Uterus (tissue), 4 donors: Measurements from ENCODE around the gene CTBP1. TPM values are rescaled to one million over a fixed set of nuclear protein-coding genes. Genes with fewer than 3 reads are reported as not detected.
A peak's percentile ranks its signal among the peaks of the same experiment; 100 is the strongest.

Source experiments
- DNase-seq, 2 donors: peaks; one replicate each; pipeline ENCODE4 v3.0.0-alpha.2; 2019 to 2020
- H3K27ac ChIP-seq, 2 donors: fragments of 200-600 bp; sonication (generic); 1 replicate in 1 of 2; 2 replicates in 1 of 2; pipeline ENCODE4 v1.5.1; 2016 to 2018
- H3K27me3 ChIP-seq, 2 donors: fragments of 200-600 bp; sonication (generic); one replicate each; pipeline ENCODE4 v1.5.1; 2018 to 2019; ENCODE audit warnings: control low read depth in 1 of 2
- H3K36me3 ChIP-seq, 2 donors: fragments of 200-600 bp; sonication (generic); one replicate each; pipeline ENCODE4 v1.5.1; 2019; ENCODE audit warnings: control low read depth in 1 of 2
- H3K4me1 ChIP-seq, 2 donors: fragments of 200-600 bp; sonication (generic); one replicate each; pipeline ENCODE4 v1.5.1; 2018 to 2019; ENCODE audit warnings: control low read depth in 1 of 2
- H3K4me3 ChIP-seq, 2 donors: fragments of 200-600 bp; sonication (generic); 1 replicate in 1 of 2; 2 replicates in 1 of 2; pipeline ENCODE4 v1.5.1; 2018 to 2019; ENCODE audit warnings: mild to moderate bottlenecking in 1 of 2
- H3K9me3 ChIP-seq, 2 donors: fragments of 200-600 bp; sonication (generic); one replicate each; pipeline ENCODE4 v1.5.1; 2019; ENCODE audit warnings: control low read depth in 1 of 2
- POLR2A ChIP-seq, 2 donors: fragments of 450-650 bp; IDR thresholded peaks; one replicate each; pipeline ENCODE4 v1.6.1; 2016; ENCODE audit warnings: antibody characterized with exemption in 2 of 2, mild to moderate bottlenecking in 1 of 2, moderate library complexity in 1 of 2
- intact Hi-C: fragments of 100-400 bp; cut with DNase I; formaldehyde crosslinking; loops from one replicate; pipeline ENCODE4 v1.15.1; 2023; ENCODE audit warnings: low total_unique reads
- total RNA-seq, 4 donors: library from RNA; depleted of rRNA in 3 of 4; stranded (reverse); fragments of >200 nt in 3 of 4; gene quantifications; one replicate each; pipeline versions ENCODE4 v1.1.0 to v1.2.4, GENCODE V29; 2014 to 2023
- TF ChIP-seq, protein P1 (sequence below), 4 experiments: fragments of 200-600 bp in 2 of 4; fragments of 450-650 bp in 2 of 4; sonication (generic) in 2 of 4; IDR thresholded peaks; one replicate each; pipeline ENCODE4 v1.5.1; 2016 to 2019; ENCODE audit warnings: antibody characterized with exemption in 4 of 4, mild to moderate bottlenecking in 2 of 4, moderate library complexity in 1 of 4
- donor health status: DM: yes; HTN: yes; CAD: no.

CTBP1 gene
- total RNA-seq, 4 donors from 2014 or later = 104 to 193 (median 162) TPM

DNA sequence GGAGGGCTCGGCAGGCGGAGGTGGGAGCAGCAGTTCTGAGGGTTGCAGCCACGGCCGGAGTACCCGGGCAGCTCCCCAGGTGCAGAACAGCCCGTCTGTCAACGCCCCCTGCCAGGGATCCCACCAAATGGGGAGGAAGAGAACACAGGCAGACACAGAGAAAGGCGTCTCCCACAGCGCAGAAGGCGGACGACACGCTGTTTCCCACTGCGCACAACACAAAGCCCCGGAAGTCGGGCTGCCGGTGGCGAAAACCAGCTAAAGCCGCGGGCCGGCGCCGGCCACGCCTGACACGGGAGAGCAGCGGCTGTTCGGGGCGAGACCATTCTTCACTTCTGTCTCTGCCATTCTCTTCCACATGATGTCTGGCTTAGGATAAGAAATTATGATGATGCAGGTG, 31.6 kb downstream of the CTBP1 start:
- peaks cover 4 to 27% of the 10 kb centered on the region in 2 donors for H3K4me1 ChIP-seq
- H3K4me3 ChIP-seq = no peak overlapping the region
- no peak for TF ChIP-seq POLR2A (IDR thresholded peaks at IDR 0.05)
- H3K9me3 ChIP-seq = no peaks in the 10 kb centered on the region
- H3K27ac ChIP-seq = peak overlapping the region in 1 of 2 donors; percentile 8
- DNase-seq = no peak
- H3K36me3 ChIP-seq = no peaks in the 10 kb centered on the region
- no peaks in the 10 kb centered on the region for H3K27me3 ChIP-seq
- intact Hi-C loops = no loop called here

DNA sequence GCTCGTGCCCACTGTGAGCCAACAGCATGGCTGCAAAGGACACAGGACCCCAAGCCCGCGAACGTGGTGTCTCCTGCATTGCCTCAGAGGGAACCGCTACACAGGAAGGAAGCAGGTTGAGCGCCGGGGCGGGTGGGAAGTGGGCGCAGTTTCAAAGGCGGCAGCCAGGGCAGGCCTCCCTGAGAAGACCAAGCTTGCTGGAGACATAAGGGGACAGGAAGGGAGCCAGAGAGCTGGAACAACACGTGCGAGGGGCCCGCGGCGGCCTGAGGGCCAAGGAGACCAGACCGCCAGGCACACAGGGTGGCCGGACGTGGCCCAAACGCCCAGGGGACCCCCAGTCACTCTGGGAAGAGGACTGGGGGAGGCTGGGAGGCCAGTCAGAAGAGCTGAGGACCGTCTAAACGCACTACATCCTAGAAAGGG, 32.0 kb downstream of the CTBP1 start:
- Histone ChIP-seq H3K27me3 (no peaks in the 10 kb centered on the region), H3K36me3 (no peaks in the 10 kb centered on the region), H3K4me1 (peaks cover 4 to 29% of the 10 kb centered on the region in 2 donors), H3K9me3 (no peaks in the 10 kb centered on the region), H3K27ac (peak overlapping the region in 1 of 2 donors; percentile 45), H3K4me3 (no peak overlapping the region)
- no peak for TF ChIP-seq POLR2A (IDR thresholded peaks at IDR 0.05)
- TF ChIP-seq, protein P1, sequence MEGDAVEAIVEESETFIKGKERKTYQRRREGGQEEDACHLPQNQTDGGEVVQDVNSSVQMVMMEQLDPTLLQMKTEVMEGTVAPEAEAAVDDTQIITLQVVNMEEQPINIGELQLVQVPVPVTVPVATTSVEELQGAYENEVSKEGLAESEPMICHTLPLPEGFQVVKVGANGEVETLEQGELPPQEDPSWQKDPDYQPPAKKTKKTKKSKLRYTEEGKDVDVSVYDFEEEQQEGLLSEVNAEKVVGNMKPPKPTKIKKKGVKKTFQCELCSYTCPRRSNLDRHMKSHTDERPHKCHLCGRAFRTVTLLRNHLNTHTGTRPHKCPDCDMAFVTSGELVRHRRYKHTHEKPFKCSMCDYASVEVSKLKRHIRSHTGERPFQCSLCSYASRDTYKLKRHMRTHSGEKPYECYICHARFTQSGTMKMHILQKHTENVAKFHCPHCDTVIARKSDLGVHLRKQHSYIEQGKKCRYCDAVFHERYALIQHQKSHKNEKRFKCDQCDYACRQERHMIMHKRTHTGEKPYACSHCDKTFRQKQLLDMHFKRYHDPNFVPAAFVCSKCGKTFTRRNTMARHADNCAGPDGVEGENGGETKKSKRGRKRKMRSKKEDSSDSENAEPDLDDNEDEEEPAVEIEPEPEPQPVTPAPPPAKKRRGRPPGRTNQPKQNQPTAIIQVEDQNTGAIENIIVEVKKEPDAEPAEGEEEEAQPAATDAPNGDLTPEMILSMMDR (IDR thresholded peaks at IDR 0.05) = no peak
- no peak for DNase-seq
- intact Hi-C loops = no loop called here

DNA sequence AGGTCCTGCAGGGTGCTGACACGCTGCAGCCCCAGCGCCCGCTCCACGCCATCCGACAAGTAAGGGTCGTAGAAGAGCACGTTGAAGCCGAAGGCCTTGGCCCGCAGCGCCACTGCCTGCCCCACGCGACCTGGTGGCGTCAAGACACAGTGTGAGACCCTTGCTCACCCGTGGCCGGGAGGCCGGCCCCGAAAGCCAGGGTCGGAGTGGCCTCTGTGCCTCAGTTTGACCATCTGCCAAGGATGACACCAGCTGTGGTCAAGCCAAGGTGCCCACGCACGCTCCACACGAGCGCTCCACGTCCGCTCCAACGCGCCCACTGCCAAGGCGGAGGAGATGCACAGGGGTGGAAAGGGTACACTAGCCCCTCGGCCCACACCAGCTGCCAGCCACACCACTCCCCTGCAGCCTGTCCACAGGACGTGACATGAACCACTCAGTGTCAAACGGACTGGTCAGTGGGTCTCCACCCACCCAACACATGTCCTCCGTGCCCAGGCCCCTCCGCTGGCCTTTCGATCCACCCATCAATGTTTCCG, 32.8 kb downstream of the CTBP1 start:
- H3K9me3 ChIP-seq = no peaks in the 10 kb centered on the region
- no peak for DNase-seq
- H3K27me3 ChIP-seq = no peaks in the 10 kb centered on the region
- TF ChIP-seq POLR2A (IDR thresholded peaks at IDR 0.05) = peak in 1 of 2 donors; percentile 7
- TF ChIP-seq, protein P1 (IDR thresholded peaks at IDR 0.05) = no peak
- H3K27ac ChIP-seq = peak overlapping the region in 1 of 2 donors; percentile 45
- peaks cover 7 to 29% of the 10 kb centered on the region in 2 donors for H3K4me1 ChIP-seq
- H3K4me3 ChIP-seq = no peak overlapping the region
- no peaks in the 10 kb centered on the region for H3K36me3 ChIP-seq
- intact Hi-C loops = no loop called here

DNA sequence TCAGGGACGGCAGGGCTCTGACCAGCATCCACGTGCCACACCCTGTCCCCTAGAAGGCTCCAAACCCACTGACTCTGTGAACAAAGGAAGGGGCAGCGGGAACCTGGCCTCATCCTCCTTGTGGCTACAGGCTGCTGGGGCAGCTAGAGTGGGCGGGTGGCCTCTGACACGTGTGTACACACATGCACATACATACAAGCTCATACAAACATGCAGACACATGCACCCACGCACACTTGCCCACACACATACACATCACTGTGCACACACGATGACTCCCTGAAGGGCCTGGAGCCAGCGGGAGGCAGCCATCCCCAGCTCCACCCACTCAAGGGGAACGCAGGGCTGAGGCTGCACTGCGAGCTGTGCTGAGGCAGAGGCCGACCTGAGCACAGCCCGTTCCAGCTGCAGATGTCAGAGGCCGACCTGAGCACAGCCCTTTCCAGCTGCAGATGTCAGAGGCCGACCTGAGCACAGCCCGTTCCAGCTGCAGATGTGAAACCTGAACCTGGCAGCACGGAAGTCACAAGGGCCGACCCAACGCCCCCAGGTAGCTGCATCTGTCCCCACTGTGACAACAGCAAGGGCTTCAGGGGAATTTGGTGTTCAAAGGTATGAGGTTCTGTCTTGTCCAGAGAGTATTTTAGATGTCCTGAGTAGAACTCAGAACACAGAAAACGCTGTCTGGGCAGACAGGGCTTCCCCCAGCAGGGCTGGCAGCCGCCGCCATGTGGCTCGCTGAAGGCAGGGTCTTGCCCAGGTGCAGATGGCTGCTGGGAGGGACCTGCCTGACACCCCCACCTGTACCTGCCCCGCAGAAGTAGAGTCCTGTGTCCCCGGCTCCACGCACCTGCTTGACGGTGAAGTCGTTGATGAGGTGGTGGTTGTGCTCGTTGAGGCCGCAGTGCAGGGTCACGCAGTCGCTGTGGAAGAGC, 33.5 kb downstream of the CTBP1 start:
- TF ChIP-seq, protein P1 (IDR thresholded peaks at IDR 0.05) = no peak
- TF ChIP-seq POLR2A (IDR thresholded peaks at IDR 0.05) = no peak

DNA sequence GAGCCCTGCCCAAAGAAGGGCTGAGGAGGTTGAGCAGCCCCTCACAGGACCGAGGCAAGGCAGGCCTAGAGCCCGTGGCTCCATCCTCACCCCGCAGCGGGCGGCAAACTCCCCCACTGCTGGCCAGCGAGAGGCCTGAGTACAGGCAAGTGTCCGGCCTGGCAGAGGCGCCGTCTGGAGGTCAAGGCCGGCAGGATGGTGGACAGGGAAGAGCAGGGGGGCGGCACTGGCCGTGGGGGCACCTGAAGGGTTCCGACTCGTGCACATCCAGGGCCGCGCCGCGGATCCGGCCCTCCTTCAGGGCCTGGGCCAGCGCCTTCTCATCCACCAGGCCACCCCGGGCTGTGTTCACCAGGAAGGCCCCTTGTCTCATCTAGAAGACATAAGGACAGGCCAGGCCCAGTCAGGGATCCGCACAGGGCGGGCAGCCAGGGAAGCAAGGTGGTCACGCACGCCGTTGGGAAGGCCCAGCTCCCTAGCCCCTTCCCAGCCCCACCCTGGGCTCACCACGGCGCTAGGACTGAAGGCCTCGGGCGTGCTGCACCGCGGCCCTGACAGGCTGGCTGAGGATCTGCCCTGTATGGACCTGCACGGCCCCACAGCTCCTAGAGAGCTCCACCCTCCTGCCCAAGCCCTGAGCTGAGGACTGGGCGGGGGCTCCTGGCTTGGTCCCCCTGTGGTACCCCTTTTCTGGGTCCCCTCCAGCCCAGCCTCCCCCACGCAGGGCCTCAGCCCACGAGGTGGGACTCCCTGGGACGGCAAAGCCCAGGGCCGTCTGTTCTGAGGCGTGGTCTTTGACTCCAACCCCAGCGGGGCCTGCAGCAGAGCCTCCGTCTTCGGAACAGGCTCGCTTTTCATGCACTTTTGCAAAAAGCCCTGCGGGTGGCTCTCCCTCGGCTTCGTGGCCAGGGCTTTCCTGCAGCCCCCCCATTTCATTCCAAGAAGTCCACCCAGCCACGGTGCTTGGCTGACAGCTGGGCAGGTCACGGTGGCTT, 34.5 kb downstream of the CTBP1 start:
- DNase-seq = no peak
- intact Hi-C loops = loop anchor here (5.0 kb wide), 1 partner anchor 33 kb away; the partner anchor contains the start of gene CTBP1
- H3K27ac ChIP-seq = peak overlapping the region; percentile 88 to 93

More for the DNA sequence above, 33.5 kb downstream of the CTBP1 start:
- intact Hi-C loops = no loop called here
- H3K4me3 ChIP-seq = no peak overlapping the region
- peak overlapping the region in 1 of 2 donors; percentile 88 for H3K27ac ChIP-seq
- H3K9me3 ChIP-seq = no peaks in the 10 kb centered on the region
- H3K36me3 ChIP-seq = no peaks in the 10 kb centered on the region
- peak; percentile 70 to 72 for DNase-seq
- peaks cover 15 to 36% of the 10 kb centered on the region in 2 donors for H3K4me1 ChIP-seq
- no peaks in the 10 kb centered on the region for H3K27me3 ChIP-seq

More for the DNA sequence above, 34.5 kb downstream of the CTBP1 start:
- Histone ChIP-seq H3K4me3 (no peak overlapping the region), H3K4me1 (peaks cover 19 to 46% of the 10 kb centered on the region in 2 donors), H3K9me3 (no peaks in the 10 kb centered on the region), H3K27me3 (no peaks in the 10 kb centered on the region), H3K36me3 (no peaks in the 10 kb centered on the region)
- TF ChIP-seq, protein P1 (IDR thresholded peaks at IDR 0.05) = no peak
- no peak for TF ChIP-seq POLR2A (IDR thresholded peaks at IDR 0.05)
